Endodermal cell (in vitro differentiated cells): ENCODE results near the gene RRP1. TPM values are rescaled to one million over a fixed set of nuclear protein-coding genes. Genes with fewer than 3 reads are reported as not detected.

ENCODE experiments used
- DNase-seq: peaks from one replicate; pipeline ENCODE4 v3.0.0-alpha.2; 2017
- H3K27ac ChIP-seq: 2 replicates; pipeline ENCODE4 v1.5.1; 2013; ENCODE audit warnings: mild to moderate bottlenecking, low read depth, low read length, moderate library complexity
- H3K27me3 ChIP-seq: 2 replicates; pipeline ENCODE4 v1.6.1; 2013; ENCODE audit warnings: mild to moderate bottlenecking, low read length, moderate library complexity; ENCODE audit not compliant: insufficient read depth, control insufficient read depth, poor library complexity, severe bottlenecking
- H3K36me3 ChIP-seq: 2 replicates; pipeline ENCODE4 v1.7.0; 2013; ENCODE audit warnings: mild to moderate bottlenecking, low read length, moderate library complexity; ENCODE audit not compliant: control insufficient read depth, insufficient read depth
- H3K4me1 ChIP-seq: one replicate; pipeline ENCODE4 v1.7.0; 2013; ENCODE audit warnings: low read length; ENCODE audit not compliant: control insufficient read depth, insufficient read depth
- H3K4me3 ChIP-seq: 2 replicates; pipeline ENCODE4 v1.5.1; 2013; ENCODE audit warnings: mild to moderate bottlenecking, low read length, moderate library complexity
- H3K9ac ChIP-seq: 2 replicates; pipeline ENCODE4 v1.6.1; 2013; ENCODE audit warnings: mild to moderate bottlenecking, low read length, moderate library complexity; ENCODE audit not compliant: poor library complexity, severe bottlenecking; ENCODE audit errors: extremely low read depth
- H3K9me3 ChIP-seq: 2 replicates; pipeline ENCODE4 v1.6.1; 2013; ENCODE audit warnings: mild to moderate bottlenecking, low read length, moderate library complexity; ENCODE audit not compliant: control insufficient read depth
- H3K27ac Mint-ChIP-seq: 2 replicates; pipeline ENCODE4 v1.8.0; 2020; ENCODE audit warnings: mixed read lengths
- H3K27me3 Mint-ChIP-seq: 2 replicates; pipeline ENCODE4 v1.8.0; 2021; ENCODE audit warnings: mild to moderate bottlenecking, mixed read lengths; ENCODE audit not compliant: insufficient read depth
- H3K36me3 Mint-ChIP-seq: 2 replicates; pipeline ENCODE4 v1.8.0; 2020; ENCODE audit warnings: low read depth, mixed read lengths
- H3K4me1 Mint-ChIP-seq: 2 replicates; pipeline ENCODE4 v1.8.0; 2020; ENCODE audit warnings: mixed read lengths
- H3K4me3 Mint-ChIP-seq: 2 replicates; pipeline ENCODE4 v1.8.0; 2020; ENCODE audit warnings: mild to moderate bottlenecking, moderate library complexity, mixed read lengths
- H3K9me3 Mint-ChIP-seq: 2 replicates; pipeline ENCODE4 v1.8.0; 2020; ENCODE audit warnings: mild to moderate bottlenecking, mixed read lengths
- WGBS, 2 experiments: methylation state at CpG; one replicate each; pipeline versions ENCODE4 v1.1.5 to v1.1.7; 2013; ENCODE audit warnings: missing lambda C conversion rate in 2 of 2, mixed read lengths in 1 of 2; ENCODE audit not compliant: insufficient coverage in 1 of 2, insufficient read length in 1 of 2; 5-methylcytosine and 5-hydroxymethylcytosine counted together
- total RNA-seq, 2 donors: library from RNA; stranded (reverse); fragmentation: NEBNext Ultra II Directional in 1 of 2; extraction: Animal tissue kit (Norgen Biotek cat#: 25700) in 1 of 2; gene quantifications; 2 replicates in 1 of 2; 3 replicates in 1 of 2; pipeline ENCODE4 v1.2.1, GENCODE V29; 2021
- TF ChIP-seq, protein P1 (sequence below): fragments of 200-600 bp; sonication (generic); conservative IDR thresholded peaks from 2 replicates; pipeline ENCODE4 v1.5.0; 2021; ENCODE audit warnings: antibody characterized with exemption, mild to moderate bottlenecking

Gene RRP1
- total RNA-seq, 2 donors from 2014 or later = 36.4 to 36.7 TPM

DNA sequence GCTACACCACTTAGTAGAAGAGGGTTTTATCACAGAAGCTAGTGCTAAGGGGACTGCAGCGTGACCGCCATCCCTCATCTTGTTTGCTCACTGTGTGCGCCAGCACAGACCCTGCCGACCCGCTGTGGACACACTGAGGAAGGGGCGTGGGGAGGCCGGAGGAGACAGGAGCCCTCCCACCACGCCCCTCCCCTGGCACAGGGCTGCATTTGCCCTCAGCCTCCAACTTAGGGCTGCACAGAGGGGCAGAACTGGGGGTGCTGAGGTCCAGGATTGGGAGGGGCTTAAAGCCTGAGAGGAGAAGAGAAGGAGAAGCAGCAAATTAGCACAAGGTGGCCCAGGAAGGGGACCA lies 37.2 kb downstream of the RRP1 start:
- Mint-ChIP-seq H3K27me3 (peaks cover 4% of the 10 kb centered on the region), H3K4me1 (peaks cover 4% of the 10 kb centered on the region), H3K36me3 (no peaks in the 10 kb centered on the region), H3K27ac (peak overlapping the region; percentile 44), H3K9me3 (no peaks in the 10 kb centered on the region), H3K4me3 (no peak overlapping the region)
- Histone ChIP-seq H3K9me3 (no peaks in the 10 kb centered on the region), H3K36me3 (no peaks in the 10 kb centered on the region), H3K4me1 (no peaks in the 10 kb centered on the region), H3K4me3 (no peak overlapping the region), H3K27ac (no peak overlapping the region), H3K27me3 (no peaks in the 10 kb centered on the region), H3K9ac (no peak overlapping the region)
- no peak for DNase-seq
- TF ChIP-seq, protein P1, sequence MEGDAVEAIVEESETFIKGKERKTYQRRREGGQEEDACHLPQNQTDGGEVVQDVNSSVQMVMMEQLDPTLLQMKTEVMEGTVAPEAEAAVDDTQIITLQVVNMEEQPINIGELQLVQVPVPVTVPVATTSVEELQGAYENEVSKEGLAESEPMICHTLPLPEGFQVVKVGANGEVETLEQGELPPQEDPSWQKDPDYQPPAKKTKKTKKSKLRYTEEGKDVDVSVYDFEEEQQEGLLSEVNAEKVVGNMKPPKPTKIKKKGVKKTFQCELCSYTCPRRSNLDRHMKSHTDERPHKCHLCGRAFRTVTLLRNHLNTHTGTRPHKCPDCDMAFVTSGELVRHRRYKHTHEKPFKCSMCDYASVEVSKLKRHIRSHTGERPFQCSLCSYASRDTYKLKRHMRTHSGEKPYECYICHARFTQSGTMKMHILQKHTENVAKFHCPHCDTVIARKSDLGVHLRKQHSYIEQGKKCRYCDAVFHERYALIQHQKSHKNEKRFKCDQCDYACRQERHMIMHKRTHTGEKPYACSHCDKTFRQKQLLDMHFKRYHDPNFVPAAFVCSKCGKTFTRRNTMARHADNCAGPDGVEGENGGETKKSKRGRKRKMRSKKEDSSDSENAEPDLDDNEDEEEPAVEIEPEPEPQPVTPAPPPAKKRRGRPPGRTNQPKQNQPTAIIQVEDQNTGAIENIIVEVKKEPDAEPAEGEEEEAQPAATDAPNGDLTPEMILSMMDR = no peak
- WGBS, 2 experiments = 89 to 92% methylated on average over 8 of the region's 8 CpGs

DNA sequence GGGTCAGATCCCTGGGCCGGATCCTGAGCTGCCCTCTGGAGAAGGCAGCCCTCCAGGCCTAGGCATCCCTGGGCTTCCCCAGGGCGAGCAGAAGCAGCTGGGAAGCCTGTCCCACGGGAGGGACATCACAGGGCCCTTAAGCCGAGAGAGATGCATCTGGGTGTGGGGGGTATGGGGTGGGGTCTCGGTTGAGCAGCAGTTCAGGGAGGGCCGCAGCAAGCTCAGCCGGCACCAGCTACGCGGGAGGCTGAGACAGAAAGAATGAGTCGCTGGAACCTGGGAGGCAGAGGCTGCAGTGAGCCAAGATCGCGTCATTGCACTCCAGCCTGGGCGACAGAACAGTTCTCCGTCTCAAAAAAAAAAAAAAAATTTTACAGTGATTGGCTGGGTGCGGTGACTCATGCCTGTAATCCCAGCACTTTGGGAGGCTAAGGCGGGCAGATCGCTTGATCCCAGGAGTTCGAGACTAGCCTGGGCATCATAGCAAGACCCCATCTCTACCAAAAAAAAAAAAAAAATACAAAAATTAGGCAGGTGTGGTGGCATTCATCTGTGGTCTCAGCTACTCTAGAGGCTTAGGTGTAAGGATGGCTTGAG lies 37.7 kb downstream of the RRP1 start:
- H3K27ac ChIP-seq = no peak overlapping the region
- no peak overlapping the region for H3K4me3 Mint-ChIP-seq
- no peaks in the 10 kb centered on the region for H3K36me3 ChIP-seq
- 94 to 97% methylated on average over 12 to 18 of the region's 18 CpGs for WGBS, 2 experiments
- H3K4me1 Mint-ChIP-seq = peaks cover 4% of the 10 kb centered on the region
- DNase-seq = no peak
- no peaks in the 10 kb centered on the region for H3K9me3 Mint-ChIP-seq
- no peaks in the 10 kb centered on the region for H3K9me3 ChIP-seq
- TF ChIP-seq, protein P1 = no peak
- no peak overlapping the region for H3K9ac ChIP-seq
- H3K27me3 ChIP-seq = no peaks in the 10 kb centered on the region
- H3K4me1 ChIP-seq = no peaks in the 10 kb centered on the region
- no peak overlapping the region for H3K4me3 ChIP-seq
- no peak overlapping the region for H3K27ac Mint-ChIP-seq
- H3K27me3 Mint-ChIP-seq = peaks cover 4% of the 10 kb centered on the region
- H3K36me3 Mint-ChIP-seq = no peaks in the 10 kb centered on the region

DNA sequence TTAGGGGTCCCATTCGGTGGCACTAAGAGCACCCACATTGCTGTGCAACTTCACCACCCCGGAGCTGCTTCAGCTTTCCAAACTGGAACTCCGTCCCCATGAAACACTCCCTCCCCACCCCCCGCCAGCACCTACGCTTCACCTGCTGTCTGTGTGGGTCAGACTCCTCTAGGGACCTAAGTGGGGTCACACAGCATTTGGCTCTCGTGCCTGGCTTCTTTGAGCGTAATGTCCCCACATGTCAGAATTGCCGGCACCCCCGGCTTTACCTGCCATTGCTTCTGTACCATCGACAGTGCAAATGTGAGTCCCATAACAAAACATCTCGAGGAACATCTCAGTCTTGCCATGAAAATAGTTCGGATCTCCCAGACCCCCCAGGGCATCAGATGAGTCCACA lies 39.8 kb downstream of the RRP1 start:
- Histone ChIP-seq H3K27me3 (no peaks in the 10 kb centered on the region), H3K4me1 (no peaks in the 10 kb centered on the region), H3K27ac (no peak overlapping the region), H3K9ac (no peak overlapping the region), H3K9me3 (no peaks in the 10 kb centered on the region), H3K4me3 (no peak overlapping the region), H3K36me3 (no peaks in the 10 kb centered on the region)
- Mint-ChIP-seq H3K27me3 (peaks cover 4% of the 10 kb centered on the region), H3K4me1 (peaks cover 4% of the 10 kb centered on the region), H3K36me3 (no peaks in the 10 kb centered on the region), H3K9me3 (peaks cover 8% of the 10 kb centered on the region), H3K4me3 (no peak overlapping the region), H3K27ac (no peak overlapping the region)
- TF ChIP-seq, protein P1 = no peak
- DNase-seq = no peak
- WGBS, 2 experiments = 89 to 91% methylated on average over 9 to 12 of the region's 12 CpGs
